Measurements from ENCODE around the gene SERPINF2. TPM values are rescaled to one million over a fixed set of nuclear protein-coding genes. Genes with fewer than 3 reads are reported as not detected.
"Not testable (repeated sequence)": the region's sequence is repeated elsewhere in the genome, so short reads cannot be mapped to it uniquely, and the experiment has no call there.

Gene SERPINF2
- total RNA-seq, 4 donors from 2014 or later = 1.2 to 9.0 (median 5.9) TPM

DNA sequence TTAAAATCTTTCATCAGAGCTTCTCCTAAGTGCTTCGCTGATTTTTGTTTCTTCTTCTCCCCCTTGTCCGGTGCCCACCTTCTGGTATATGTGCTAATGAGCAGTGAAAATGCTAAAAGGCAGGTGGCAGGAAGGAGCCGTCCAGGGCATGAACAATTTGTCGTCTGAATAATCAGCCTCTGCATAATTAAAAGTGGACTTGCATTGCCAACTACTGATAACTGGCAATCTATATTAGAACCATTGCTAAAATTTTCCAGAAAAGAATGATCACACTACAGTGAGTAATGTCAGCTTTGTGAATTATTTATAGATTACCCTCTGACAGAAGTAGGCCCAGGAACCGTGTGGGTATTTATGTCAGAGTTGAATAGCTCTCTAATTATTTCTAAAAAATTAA is 47.3 kb downstream of the SERPINF2 start:
- no peak for DNase-seq (ENCODE audit: low spot score in 2 of 2)
- no peak overlapping the region for H3K4me3 ChIP-seq (ENCODE audit: low read depth, poor library complexity, severe bottlenecking)
- 39 to 44% methylated on average over 5 of the region's 5 CpGs for whole genome bisulfite sequencing, 2 donors
- intact Hi-C loops (cut with DNase I; ENCODE audit: low total_unique reads) = no loop called here
- TF ChIP-seq POLR2A (IDR thresholded peaks at IDR 0.05) = no peak
- TF ChIP-seq, protein P1, sequence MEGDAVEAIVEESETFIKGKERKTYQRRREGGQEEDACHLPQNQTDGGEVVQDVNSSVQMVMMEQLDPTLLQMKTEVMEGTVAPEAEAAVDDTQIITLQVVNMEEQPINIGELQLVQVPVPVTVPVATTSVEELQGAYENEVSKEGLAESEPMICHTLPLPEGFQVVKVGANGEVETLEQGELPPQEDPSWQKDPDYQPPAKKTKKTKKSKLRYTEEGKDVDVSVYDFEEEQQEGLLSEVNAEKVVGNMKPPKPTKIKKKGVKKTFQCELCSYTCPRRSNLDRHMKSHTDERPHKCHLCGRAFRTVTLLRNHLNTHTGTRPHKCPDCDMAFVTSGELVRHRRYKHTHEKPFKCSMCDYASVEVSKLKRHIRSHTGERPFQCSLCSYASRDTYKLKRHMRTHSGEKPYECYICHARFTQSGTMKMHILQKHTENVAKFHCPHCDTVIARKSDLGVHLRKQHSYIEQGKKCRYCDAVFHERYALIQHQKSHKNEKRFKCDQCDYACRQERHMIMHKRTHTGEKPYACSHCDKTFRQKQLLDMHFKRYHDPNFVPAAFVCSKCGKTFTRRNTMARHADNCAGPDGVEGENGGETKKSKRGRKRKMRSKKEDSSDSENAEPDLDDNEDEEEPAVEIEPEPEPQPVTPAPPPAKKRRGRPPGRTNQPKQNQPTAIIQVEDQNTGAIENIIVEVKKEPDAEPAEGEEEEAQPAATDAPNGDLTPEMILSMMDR (IDR thresholded peaks at IDR 0.05) = no peak

DNA sequence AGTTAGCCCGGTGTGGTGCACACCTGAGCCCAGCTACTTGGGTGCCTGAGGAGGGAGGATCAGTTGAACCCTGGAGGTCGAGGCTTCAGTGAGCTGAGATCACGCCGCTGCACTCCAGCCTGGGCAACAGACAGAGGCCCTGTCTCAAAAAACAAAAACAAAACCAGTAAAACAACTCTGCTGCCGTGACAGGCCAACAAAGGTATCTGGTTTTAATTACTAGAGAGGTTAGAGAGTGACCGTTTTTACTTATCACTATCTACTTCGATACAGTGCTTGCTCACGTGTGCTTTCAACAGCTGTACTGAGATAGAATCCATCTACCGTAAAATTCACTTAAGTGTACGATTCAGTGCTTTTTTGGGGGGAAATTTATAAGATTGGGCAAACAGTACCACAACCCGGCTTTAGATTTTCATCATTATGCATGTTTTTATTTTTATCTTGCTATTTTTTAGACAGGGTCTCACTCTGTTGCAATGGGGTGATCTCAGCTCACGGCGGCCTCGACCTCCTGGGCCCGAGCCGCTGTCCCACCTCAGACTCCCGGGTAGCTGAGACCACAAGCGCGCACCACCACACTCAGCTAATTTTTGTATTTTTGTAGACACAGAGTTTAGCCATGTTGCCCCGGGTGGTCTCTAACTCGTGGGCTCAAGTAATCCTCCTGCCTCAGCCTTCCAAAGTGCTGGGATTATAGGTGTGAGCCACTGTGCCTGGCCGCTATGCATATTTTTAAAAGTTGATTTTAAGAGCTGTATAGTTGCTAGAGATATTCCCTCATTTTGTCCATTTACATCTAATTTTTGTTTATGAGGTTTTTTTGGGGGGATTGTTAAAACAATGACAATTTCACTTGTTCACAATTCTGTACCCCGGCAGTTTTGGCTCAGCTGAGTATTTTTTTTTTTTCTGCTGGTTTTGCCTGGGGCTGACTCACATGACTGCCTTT is 50.1 kb downstream of the SERPINF2 start:
- TF ChIP-seq, protein P1 (IDR thresholded peaks at IDR 0.05) = no peak
- no peak for TF ChIP-seq POLR2A (IDR thresholded peaks at IDR 0.05)
- intact Hi-C loops (cut with DNase I; ENCODE audit: low total_unique reads) = no loop called here
- 63 to 70% methylated on average over 23 of the region's 23 CpGs for WGBS, 2 donors

DNA sequence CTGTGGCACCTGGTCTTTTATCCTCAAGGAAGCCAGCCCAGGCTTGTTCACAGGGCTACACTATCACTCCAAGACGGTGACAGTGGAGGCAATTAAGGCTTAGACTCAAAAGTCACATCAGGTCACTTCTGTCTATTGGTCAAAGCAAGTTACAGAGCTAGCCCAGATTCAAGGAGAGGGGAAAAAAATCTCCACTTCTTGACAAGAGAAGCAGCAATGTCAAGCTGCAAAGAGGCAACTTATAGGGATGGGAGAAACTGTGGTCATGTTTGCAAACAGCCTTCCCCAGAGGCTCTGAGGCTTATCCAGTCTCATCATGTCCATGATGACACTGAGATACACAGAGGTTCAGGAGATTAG is 50.8 kb downstream of the SERPINF2 start:
- intact Hi-C loops (cut with DNase I; ENCODE audit: low total_unique reads) = no loop called here
- no peak for DNase-seq (ENCODE audit: low spot score in 2 of 2)
- 28 to 33% methylated on average over 1 of the region's 1 CpG for WGBS, 2 donors
- no peak overlapping the region for H3K4me3 ChIP-seq (ENCODE audit: low read depth, poor library complexity, severe bottlenecking)
- no peak for TF ChIP-seq POLR2A (IDR thresholded peaks at IDR 0.05)
- TF ChIP-seq, protein P1 (IDR thresholded peaks at IDR 0.05) = no peak

More for the DNA sequence above, 50.1 kb downstream of the SERPINF2 start:
- DNase-seq (ENCODE audit: low spot score in 2 of 2) = no peak
- H3K4me3 ChIP-seq (ENCODE audit: low read depth, poor library complexity, severe bottlenecking) = no peak overlapping the region

DNA sequence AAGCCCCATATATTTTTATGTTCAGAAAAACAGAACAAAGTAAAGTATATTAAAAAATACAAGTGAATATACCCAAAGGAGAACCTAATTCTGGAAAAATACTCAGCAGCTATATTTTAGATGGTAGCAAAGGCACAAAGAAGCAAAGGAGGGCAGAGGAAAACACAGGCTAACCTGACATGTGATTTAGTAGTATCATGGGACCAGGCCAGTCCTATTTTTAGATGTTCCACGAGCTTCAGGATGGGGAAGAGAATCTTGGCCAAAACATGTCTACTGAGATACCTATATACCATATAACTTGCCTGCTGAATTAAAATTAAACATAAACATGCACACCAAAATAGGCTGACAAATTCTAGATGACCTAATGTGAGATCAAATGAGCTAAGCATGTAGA is 54.1 kb downstream of the SERPINF2 start:
- no peak for DNase-seq (ENCODE audit: low spot score in 2 of 2)
- intact Hi-C loops (cut with DNase I; ENCODE audit: low total_unique reads) = no loop called here
- H3K4me3 ChIP-seq (ENCODE audit: low read depth, poor library complexity, severe bottlenecking) = no peak overlapping the region
- 0 to 5% methylated on average over 1 of the region's 1 CpG for WGBS, 2 donors
- TF ChIP-seq, protein P1 (IDR thresholded peaks at IDR 0.05) = no peak
- no peak for TF ChIP-seq POLR2A (IDR thresholded peaks at IDR 0.05)

DNA sequence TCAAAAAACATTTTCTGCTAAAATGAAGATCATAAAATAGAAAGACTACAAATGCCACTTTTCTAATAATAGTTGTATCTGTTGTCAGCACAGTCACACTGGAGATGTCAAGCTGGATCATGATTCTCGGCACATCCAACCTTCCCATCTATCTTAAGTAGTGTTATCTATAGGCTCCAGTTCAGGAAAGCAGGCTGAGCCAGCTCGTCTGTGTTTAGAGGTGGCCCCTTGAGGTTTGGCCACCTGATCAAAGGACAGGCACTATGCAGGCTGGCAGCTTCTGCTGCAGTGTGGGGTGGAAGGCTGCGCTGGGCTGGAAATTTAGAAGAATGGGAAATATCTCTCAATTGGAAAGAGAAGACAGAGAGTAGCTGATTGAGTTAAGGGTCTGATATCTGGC is 54.7 kb downstream of the SERPINF2 start:
- DNase-seq (ENCODE audit: low spot score in 2 of 2) = no peak
- TF ChIP-seq POLR2A (IDR thresholded peaks at IDR 0.05) = no peak
- TF ChIP-seq, protein P1 (IDR thresholded peaks at IDR 0.05) = no peak
- intact Hi-C loops (cut with DNase I; ENCODE audit: low total_unique reads) = no loop called here
- H3K4me3 ChIP-seq (ENCODE audit: low read depth, poor library complexity, severe bottlenecking) = no peak overlapping the region
- 50 to 63% methylated on average over 3 of the region's 3 CpGs for WGBS, 2 donors

DNA sequence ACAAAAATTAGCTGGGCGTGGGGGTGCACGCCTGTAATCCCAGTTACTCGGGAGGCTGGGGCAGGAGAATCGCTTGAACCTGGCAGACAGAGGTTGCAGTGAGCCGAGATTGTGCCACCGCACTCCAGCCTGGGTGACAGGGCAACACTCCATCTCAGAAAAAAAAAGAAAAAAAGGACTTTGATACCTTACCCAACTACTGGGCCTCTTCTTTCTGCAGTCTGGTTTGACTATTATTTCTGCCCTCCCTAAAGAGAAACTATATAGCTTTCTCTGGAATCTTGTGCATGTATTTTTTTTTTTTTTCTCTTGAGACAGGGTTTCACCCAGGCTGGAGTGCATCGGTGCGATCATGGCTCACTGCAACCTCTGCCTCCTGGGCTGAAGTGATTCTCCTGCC is 55.2 kb downstream of the SERPINF2 start:
- 95 to 96% methylated on average over 8 of the region's 8 CpGs for WGBS, 2 donors
- DNase-seq (ENCODE audit: low spot score in 2 of 2); H3K4me3 ChIP-seq (ENCODE audit: low read depth, poor library complexity, severe bottlenecking); intact Hi-C loops (cut with DNase I; ENCODE audit: low total_unique reads): not testable (repeated sequence)
